Gastroesophageal sphincter (tissue), 4 donors: Measurements from ENCODE around the gene SLC15A5. TPM values are rescaled to one million over a fixed set of nuclear protein-coding genes. Genes with fewer than 3 reads are reported as not detected.

Experiments used
- ATAC-seq: fragments of 150-250 bp; one replicate; pipeline ENCODE4 v1.9.1; 2016; ENCODE audit warnings: mild to moderate bottlenecking, moderate library complexity
- H3K27ac ChIP-seq, 4 donors: fragments of 200-600 bp; sonication (generic) in 3 of 4; 1 replicate in 3 of 4; 2 replicates in 1 of 4; pipeline ENCODE4 v1.5.1; 2016 to 2019
- H3K27me3 ChIP-seq: fragments of 200-600 bp; sonication (generic); one replicate; pipeline ENCODE4 v1.5.1; 2019
- H3K36me3 ChIP-seq, 2 donors: fragments of 200-600 bp; sonication (generic); one replicate each; pipeline ENCODE4 v1.5.1; 2019; ENCODE audit warnings: control low read depth in 1 of 2
- H3K4me1 ChIP-seq, 3 donors: fragments of 200-600 bp; sonication (generic); 1 replicate in 2 of 3; 2 replicates in 1 of 3; pipeline ENCODE4 v1.5.1; 2016 to 2019; ENCODE audit warnings: control low read depth in 2 of 3
- H3K4me3 ChIP-seq, 2 donors: fragments of 200-600 bp; sonication (generic); one replicate each; pipeline ENCODE4 v1.5.1; 2019; ENCODE audit warnings: mild to moderate bottlenecking in 1 of 2, moderate library complexity in 1 of 2
- H3K9me3 ChIP-seq, 3 donors: fragments of 200-600 bp; sonication (generic); one replicate each; pipeline ENCODE4 v1.5.1; 2017 to 2019; ENCODE audit warnings: control low read depth in 2 of 3
- EP300 ChIP-seq: sonication (generic); formaldehyde crosslinking; IDR thresholded peaks from one replicate; pipeline ENCODE4 v1.6.1; 2017; ENCODE audit warnings: antibody characterized with exemption, mild to moderate bottlenecking
- POLR2A ChIP-seq, 2 donors: fragments of 450-650 bp; IDR thresholded peaks; one replicate each; pipeline ENCODE4 v1.6.1; 2017; ENCODE audit warnings: antibody characterized with exemption in 2 of 2, mild to moderate bottlenecking in 2 of 2, moderate library complexity in 1 of 2
- POLR2AphosphoS5 ChIP-seq: sonication (generic); formaldehyde crosslinking; IDR thresholded peaks from one replicate; pipeline ENCODE4 v1.6.1; 2017; ENCODE audit warnings: antibody characterized with exemption
- WGBS, 2 donors: methylation state at CpG; one replicate each; pipeline ENCODE4 v1.1.5; 2018; ENCODE audit warnings: low coverage in 1 of 2; 5-methylcytosine and 5-hydroxymethylcytosine counted together
- total RNA-seq, 4 donors: library from RNA; depleted of rRNA; stranded (reverse); fragments of >200 nt; gene quantifications; one replicate each; pipeline ENCODE4 v1.1.0, GENCODE V29; 2016
- TF ChIP-seq, protein P1 (sequence below), 4 experiments: fragments of 200-600 bp in 2 of 4; fragments of 450-650 bp in 2 of 4; sonication (generic) in 1 of 4; IDR thresholded peaks; one replicate each; pipeline ENCODE4 v1.5.1; 2017 to 2019; ENCODE audit warnings: antibody characterized with exemption in 4 of 4, mild to moderate bottlenecking in 2 of 4, moderate library complexity in 2 of 4

The SLC15A5 gene
- total RNA-seq, 4 donors from 2014 or later = not detected

- no peak for ATAC-seq
- Histone ChIP-seq H3K36me3 (no peaks in the 10 kb centered on the region), H3K27ac (no peak overlapping the region), H3K27me3 (no peaks in the 10 kb centered on the region), H3K4me3 (no peak overlapping the region), H3K9me3 (no peaks in the 10 kb centered on the region), H3K4me1 (no peaks in the 10 kb centered on the region)
- 86 to 89% methylated on average over 3 of the region's 3 CpGs for WGBS, 2 donors
- TF ChIP-seq EP300 = no peak
- TF ChIP-seq POLR2A (IDR thresholded peaks at IDR 0.05) = no peak
- TF ChIP-seq, protein P1, sequence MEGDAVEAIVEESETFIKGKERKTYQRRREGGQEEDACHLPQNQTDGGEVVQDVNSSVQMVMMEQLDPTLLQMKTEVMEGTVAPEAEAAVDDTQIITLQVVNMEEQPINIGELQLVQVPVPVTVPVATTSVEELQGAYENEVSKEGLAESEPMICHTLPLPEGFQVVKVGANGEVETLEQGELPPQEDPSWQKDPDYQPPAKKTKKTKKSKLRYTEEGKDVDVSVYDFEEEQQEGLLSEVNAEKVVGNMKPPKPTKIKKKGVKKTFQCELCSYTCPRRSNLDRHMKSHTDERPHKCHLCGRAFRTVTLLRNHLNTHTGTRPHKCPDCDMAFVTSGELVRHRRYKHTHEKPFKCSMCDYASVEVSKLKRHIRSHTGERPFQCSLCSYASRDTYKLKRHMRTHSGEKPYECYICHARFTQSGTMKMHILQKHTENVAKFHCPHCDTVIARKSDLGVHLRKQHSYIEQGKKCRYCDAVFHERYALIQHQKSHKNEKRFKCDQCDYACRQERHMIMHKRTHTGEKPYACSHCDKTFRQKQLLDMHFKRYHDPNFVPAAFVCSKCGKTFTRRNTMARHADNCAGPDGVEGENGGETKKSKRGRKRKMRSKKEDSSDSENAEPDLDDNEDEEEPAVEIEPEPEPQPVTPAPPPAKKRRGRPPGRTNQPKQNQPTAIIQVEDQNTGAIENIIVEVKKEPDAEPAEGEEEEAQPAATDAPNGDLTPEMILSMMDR (IDR thresholded peaks at IDR 0.05) = no peak
- no peak for TF ChIP-seq POLR2AphosphoS5
Measured at GRCh38 chr12:16148938-16149337, 128.5 kb downstream of the SLC15A5 start.

Other genes with a start within 250 kb of the SLC15A5 start
- 10 to 100 TPM; 11.8 to 59.1 (median 45.1) TPM for gene MGST1, start 70.0 kb upstream of the SLC15A5 start, total RNA-seq